AG09309 (cell line): Measurements from ENCODE around the gene GDF7.

ENCODE experiments used
- DNase-seq: peaks from one replicate; pipeline ENCODE4 v3.0.0-alpha.2; 2010; ENCODE audit warnings: low read depth
- H3K4me3 ChIP-seq: 2 replicates; pipeline ENCODE4 v1.5.1; 2011; ENCODE audit warnings: mild to moderate bottlenecking, low read depth, low read length, moderate library complexity; ENCODE audit not compliant: control insufficient read depth
- TF ChIP-seq, protein P1 (sequence below): IDR thresholded peaks from 2 replicates; pipeline ENCODE4 v1.5.1; 2011; ENCODE audit warnings: mild to moderate bottlenecking, low read depth, low read length, inconsistent platforms; ENCODE audit not compliant: insufficient read depth, control insufficient read depth; ENCODE audit errors: missing control alignments

GDF7 gene

DNA sequence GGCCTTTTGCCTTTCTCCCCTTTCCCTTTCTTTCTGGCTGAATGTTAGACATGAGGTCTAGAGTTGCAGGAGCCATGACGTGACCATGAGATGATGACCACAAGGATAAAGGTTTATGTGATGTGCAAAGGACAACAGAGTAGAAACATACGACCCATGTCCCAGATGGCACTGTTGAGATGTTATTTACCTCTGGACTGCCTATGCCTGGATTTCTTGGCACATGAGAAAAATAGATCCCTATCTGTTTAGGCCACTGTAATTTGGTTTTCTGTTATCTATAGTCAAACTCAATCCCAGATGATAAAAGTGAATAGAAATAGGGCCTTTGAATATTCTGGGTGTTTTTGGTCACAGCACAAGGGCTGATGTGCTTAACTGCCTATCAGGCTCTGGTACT, 58.8 kb downstream of the GDF7 start:
- H3K4me3 ChIP-seq, result no peak overlapping the region
- TF ChIP-seq, protein P1, sequence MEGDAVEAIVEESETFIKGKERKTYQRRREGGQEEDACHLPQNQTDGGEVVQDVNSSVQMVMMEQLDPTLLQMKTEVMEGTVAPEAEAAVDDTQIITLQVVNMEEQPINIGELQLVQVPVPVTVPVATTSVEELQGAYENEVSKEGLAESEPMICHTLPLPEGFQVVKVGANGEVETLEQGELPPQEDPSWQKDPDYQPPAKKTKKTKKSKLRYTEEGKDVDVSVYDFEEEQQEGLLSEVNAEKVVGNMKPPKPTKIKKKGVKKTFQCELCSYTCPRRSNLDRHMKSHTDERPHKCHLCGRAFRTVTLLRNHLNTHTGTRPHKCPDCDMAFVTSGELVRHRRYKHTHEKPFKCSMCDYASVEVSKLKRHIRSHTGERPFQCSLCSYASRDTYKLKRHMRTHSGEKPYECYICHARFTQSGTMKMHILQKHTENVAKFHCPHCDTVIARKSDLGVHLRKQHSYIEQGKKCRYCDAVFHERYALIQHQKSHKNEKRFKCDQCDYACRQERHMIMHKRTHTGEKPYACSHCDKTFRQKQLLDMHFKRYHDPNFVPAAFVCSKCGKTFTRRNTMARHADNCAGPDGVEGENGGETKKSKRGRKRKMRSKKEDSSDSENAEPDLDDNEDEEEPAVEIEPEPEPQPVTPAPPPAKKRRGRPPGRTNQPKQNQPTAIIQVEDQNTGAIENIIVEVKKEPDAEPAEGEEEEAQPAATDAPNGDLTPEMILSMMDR, result no peak
- DNase-seq, result no peak

DNA sequence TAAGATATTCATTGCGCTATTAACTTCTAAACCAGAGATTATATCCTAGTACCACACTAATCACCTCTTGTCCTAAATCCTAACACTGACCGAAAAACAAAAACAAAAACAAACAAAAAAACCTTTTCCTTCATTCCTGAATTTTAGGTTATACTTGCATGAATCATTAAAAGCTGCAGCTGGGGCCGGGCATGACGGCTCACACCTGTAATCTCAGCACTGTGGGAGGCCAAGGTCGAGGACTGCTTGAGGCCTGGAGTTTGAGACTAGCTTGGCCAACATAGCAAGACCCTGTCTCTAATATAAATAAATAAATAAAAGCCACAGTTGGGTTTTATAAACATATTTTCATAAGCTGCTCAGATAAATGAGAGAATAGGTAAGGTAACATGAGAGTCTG, 60.0 kb downstream of the GDF7 start:
- TF ChIP-seq, protein P1, result no peak
- DNase-seq, result no peak
- no peak overlapping the region for H3K4me3 ChIP-seq

DNA sequence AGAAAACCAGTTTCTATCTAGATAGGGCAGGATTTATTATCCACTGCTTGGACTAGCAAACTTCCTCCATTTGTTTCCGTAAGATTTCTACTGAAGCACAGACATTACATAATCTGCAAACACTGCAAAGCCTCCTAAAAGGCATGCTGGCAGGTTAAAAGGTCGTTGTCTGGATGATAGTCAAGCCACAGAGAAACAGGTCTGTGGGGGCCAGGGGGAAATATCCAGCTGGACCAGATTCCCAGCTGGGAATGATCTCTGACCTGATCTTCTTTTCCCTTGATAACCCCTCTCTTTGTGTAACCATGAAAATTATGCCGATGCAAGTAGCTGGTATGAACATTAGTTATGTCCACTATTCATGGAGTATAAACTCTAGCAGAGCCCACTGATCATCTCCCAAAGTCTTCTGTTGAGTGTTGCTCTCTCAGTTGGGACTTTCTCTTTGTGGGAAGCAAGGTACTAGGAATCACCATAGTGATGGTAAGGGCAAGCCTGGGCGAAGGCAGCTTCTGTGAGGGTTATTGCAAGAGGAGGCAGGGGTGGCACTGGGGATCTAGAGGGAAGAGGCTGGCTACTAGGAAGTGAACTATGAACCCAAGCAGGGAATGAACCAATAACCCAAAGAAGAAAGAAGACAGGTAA, 61.3 kb downstream of the GDF7 start:
- TF ChIP-seq, protein P1, result no peak
- no peak overlapping the region for H3K4me3 ChIP-seq
- DNase-seq, result no peak
